GM10248 (cell line): ENCODE data around the gene KCNQ2.

Experiments
- CTCF ChIA-PET: fragments of 300-600 bp; sonication (Branson Sonifier 250); formaldehyde crosslinking; extraction: SDS; loops from one replicate; lab custom pipeline; 2021; ENCODE audit warnings: antibody characterized with exemption; lab: Yijun Ruan, JAX
- POLR2A ChIA-PET: fragments of 350-650 bp; sonication (Branson Sonifier 250); formaldehyde crosslinking; extraction: SDS; loops from one replicate; lab custom pipeline; 2020; ENCODE audit warnings: antibody characterized with exemption; lab: Yijun Ruan, JAX
- DNase-seq: peaks from one replicate; pipeline ENCODE4 v3.0.0; 2012; ENCODE audit errors: extremely low spot score
- TF ChIP-seq, protein P1 (sequence below): IDR thresholded peaks from 2 replicates; pipeline ENCODE4 v1.5.1; 2012; ENCODE audit warnings: mild to moderate bottlenecking, low read depth; ENCODE audit errors: extremely low read depth, missing control alignments, control extremely low read depth

The KCNQ2 gene

DNA sequence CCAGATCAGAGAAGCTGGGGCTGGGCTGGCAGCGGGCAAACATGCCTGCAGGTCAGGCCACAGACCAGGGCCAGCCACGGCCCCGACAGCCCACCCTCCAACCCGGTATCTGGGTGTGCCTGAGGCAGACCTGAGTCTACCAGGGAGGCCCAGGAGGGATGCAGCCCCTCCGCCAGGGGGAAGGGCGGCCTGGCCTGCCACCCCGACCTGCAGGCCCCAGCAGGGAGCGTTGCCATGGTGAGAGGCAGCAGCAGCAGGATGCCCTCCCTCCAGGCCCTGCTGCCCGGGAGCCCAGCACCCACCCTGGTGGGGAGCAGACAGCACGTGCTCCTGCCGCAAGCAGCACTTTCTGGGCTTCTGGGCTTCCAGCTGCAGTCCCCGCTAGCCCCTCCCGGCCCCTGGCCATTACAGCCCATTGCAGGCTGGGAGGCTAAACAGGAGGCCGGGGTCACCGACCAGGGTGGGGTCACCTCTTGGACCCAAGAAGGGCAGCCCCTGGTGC, 30.3 kb upstream of the KCNQ2 start:
- ChIA-PET CTCF (interaction anchor here (1.9 kb wide), 1 partner anchor 9 kb away, joined by 5 read pairs; no protein-coding TSS in a partner anchor), POLR2A (no interaction called here)
- TF ChIP-seq, protein P1, sequence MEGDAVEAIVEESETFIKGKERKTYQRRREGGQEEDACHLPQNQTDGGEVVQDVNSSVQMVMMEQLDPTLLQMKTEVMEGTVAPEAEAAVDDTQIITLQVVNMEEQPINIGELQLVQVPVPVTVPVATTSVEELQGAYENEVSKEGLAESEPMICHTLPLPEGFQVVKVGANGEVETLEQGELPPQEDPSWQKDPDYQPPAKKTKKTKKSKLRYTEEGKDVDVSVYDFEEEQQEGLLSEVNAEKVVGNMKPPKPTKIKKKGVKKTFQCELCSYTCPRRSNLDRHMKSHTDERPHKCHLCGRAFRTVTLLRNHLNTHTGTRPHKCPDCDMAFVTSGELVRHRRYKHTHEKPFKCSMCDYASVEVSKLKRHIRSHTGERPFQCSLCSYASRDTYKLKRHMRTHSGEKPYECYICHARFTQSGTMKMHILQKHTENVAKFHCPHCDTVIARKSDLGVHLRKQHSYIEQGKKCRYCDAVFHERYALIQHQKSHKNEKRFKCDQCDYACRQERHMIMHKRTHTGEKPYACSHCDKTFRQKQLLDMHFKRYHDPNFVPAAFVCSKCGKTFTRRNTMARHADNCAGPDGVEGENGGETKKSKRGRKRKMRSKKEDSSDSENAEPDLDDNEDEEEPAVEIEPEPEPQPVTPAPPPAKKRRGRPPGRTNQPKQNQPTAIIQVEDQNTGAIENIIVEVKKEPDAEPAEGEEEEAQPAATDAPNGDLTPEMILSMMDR, result no peak
- no peak for DNase-seq

DNA sequence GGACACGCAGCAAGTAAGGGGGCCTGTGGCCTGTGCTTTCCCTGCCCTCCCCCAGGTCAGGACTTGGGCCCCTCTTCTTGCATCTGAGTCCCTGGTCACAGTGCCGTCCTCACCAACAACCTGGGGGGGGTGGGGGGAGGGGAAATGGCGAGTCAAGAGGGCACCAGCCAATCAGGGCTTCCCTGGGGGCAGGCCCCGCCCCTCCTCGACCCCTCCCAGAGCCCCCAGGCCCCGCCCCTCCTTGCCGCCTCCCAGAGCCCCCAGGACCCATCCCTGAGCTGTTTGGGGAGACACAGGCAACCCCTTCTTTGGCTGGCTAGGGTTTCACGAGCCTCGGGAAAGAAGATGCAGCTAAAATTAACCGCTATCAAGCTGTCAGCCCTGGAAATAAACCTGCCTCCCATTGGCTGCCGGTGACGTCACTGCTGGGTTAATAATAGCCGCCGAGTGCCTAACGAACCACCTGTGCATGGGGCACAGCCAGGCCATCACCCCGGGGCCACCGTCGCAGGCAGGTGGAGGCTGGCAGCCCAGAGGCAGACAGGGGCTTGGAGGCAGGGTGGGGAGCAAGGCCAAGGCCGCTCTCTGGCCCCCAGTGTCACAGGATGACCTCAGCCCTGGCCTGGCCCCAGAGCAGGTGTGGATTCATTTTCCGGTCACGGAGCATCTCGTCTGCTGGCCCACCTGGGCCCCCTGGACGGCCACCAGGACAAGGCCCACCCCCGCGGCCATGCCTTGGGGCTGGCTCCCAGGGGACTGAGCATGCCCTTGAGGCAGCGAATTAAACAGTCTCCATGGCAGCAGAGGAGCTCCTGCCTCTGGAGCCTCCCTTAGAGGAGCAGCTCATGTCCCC, 29.6 kb upstream of the KCNQ2 start:
- ChIA-PET POLR2A (interaction anchor here (0.7 kb wide), 1 partner anchor 42 kb away, joined by 4 read pairs; no protein-coding TSS in a partner anchor), CTCF (interaction anchor here (1.9 kb wide), 1 partner anchor 8 kb away, joined by 5 read pairs; no protein-coding TSS in a partner anchor)
- TF ChIP-seq, protein P1, result no peak
- DNase-seq, result no peak

DNA sequence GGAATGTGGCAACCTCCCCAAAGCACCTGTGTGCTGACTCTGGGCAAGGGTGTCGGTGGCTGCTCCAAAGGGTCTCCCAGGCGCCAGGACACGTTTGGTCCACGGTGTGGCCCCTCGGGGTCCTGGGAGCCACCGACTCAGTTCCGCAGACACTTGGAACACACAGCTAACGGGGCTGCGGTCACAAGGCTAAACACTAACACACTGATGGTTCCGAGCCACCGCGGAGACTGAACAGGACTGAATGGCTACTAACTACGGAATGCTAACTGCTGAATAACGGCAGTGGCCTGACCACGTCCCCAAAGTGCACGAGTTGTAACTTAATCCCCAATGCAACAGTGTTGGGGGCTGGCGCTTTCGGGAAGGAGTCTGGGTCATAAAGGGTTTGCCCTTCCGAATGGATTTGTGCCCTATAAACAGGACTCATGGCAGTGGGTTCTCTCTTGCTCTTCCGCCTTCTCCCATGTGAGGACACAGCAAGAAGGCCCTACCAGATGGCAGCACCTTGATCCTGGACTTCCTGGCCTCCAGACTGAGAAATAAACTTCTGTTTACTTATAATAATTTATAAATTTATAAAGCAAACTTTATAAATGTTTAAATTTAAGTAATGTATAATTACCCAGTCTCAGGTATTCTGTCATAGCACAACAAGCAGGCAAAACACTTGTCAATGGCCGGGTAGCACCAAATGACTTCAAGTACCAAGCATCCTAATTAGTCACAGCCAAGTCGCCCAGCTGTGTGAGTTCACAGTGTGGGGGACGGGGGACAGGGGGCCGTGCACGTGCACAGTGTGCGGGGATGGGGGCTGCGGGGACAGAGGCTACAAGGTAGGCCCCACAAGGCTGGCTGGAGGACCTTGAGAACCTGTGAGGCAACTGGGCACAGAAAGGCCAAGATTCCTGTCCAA, 28.7 kb upstream of the KCNQ2 start:
- ChIA-PET POLR2A (no interaction called here), CTCF (no interaction called here)
- TF ChIP-seq, protein P1, result no peak
- no peak for DNase-seq

DNA sequence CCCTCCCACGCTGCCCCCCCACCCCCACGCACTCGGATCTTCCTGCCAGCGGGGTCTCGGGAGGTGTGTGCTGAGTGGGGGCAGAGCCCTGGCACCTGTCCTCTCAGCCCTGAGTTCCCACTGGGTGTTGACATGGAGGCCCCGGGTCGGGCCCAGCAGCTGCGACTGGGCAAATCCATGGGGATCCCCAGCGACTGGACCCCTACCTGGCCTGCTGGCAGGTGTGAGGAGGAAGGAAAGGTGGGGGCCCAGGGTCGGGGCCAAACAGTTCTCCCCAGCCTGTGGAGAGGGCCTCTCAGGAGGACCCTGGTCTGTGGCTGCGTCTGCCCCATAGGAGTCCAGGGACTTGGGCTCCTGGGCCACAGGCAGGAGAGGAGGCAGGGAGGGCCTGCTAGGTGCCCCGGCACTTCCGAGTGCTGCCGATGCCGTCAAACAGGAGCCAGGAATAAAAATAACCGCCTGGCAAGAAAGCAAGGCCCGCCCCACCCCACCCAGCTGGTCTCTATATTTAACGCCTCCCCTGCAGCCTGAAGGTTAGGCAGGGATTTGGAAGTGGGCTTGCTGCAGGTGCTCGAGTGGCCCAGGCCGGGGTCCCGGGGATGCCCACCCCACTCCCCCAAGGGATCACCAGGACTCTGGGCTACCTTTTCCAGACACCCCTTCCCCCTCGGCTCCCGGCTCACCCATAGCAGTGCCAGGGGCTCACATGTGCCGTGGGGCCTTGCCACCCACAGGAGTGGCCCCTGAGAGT, 27.9 kb upstream of the KCNQ2 start:
- no peak for DNase-seq
- ChIA-PET POLR2A (no interaction called here), CTCF (no interaction called here)
- TF ChIP-seq, protein P1, result no peak

DNA sequence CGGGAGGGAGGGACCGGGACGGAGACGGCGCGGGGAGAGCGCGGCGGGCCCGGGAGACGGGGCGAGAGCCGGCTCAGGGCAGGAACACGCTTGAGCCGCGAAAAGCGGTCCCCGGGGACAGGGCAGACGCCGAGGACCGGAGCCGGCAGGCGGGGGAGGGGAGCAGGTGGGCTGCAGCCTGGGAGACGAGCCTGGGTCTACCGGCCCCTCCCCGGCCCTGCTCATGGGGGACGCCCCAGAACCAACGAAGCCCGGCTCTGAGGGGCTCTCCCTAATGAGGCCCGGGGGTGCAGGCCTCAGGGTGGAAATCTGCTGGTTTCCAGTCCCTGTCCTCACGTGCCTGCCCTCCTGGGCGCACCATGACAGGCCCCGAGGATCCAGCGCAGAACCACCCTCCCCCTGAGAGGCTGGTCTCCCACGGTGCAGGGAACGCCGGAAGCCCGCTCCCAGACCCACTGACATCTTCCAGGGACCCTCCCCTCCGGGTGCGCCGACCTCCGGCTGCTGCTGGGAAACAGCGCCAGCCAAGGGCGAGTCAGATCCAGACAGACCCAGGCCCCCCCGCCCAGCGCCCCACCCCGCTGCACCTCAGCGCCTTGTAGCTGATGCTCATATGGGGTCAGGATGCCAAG, 27.0 kb upstream of the KCNQ2 start:
- ChIA-PET POLR2A (no interaction called here), CTCF (no interaction called here)
- no peak for DNase-seq
- TF ChIP-seq, protein P1, result no peak
